GM08714 (cell line): ENCODE results near the gene PAX3.

Experiments
- H3K4me3 ChIP-seq: fragments of 200-500 bp; sonication (Bioruptor generic); 2 replicates; pipeline ENCODE4 v1.5.1; 2014; ENCODE audit warnings: mild to moderate bottlenecking, low read length, inconsistent platforms
- ZNF274 ChIP-seq: IDR thresholded peaks from 2 replicates; pipeline ENCODE4 v1.6.1; 2012; ENCODE audit warnings: mild to moderate bottlenecking, low read depth, low read length

Gene PAX3

GRCh38 chr2:222318026-222318711 is 19.4 kb upstream of the PAX3 start:
- H3K4me3 ChIP-seq: peak overlapping the region; percentile 65
- TF ChIP-seq ZNF274: no peak

- H3K4me3 ChIP-seq: no peak overlapping the region
- TF ChIP-seq ZNF274: no peak
These were observed 16.8 kb upstream of the PAX3 start for GRCh38 chr2:222315443-222316121.

- no peak for TF ChIP-seq ZNF274
- H3K4me3 ChIP-seq: no peak overlapping the region
These were observed 15.0 kb upstream of the PAX3 start for GRCh38 chr2:222313816-222314215.

GRCh38 chr2:222311978-222312738 is 13.4 kb upstream of the PAX3 start:
- no peak for TF ChIP-seq ZNF274
- H3K4me3 ChIP-seq: peak overlapping the region; percentile 11; the same call in 1 of the 2 replicates

GRCh38 chr2:222311319-222311977 is 12.7 kb upstream of the PAX3 start:
- TF ChIP-seq ZNF274: no peak

GRCh38 chr2:222310747-222311318 is 12.0 kb upstream of the PAX3 start:
- no peak overlapping the region for H3K4me3 ChIP-seq

More at GRCh38 chr2:222311319-222311977, 12.7 kb upstream of the PAX3 start:
- no peak overlapping the region; the same call in 1 of the 2 replicates for H3K4me3 ChIP-seq

GRCh38 chr2:222309766-222310165 is 11.0 kb upstream of the PAX3 start:
- no peak overlapping the region for H3K4me3 ChIP-seq
- TF ChIP-seq ZNF274: no peak

More at GRCh38 chr2:222310747-222311318, 12.0 kb upstream of the PAX3 start:
- TF ChIP-seq ZNF274: no peak

- no peak overlapping the region for H3K4me3 ChIP-seq
- TF ChIP-seq ZNF274: no peak
These were observed 10.6 kb upstream of the PAX3 start for GRCh38 chr2:222309361-222309760.

- TF ChIP-seq ZNF274: no peak
- no peak overlapping the region for H3K4me3 ChIP-seq
These were observed 9.4 kb upstream of the PAX3 start for GRCh38 chr2:222307978-222308730.

GRCh38 chr2:222307143-222307756 is 8.5 kb upstream of the PAX3 start:
- no peak overlapping the region; the same call in 1 of the 2 replicates for H3K4me3 ChIP-seq
- no peak for TF ChIP-seq ZNF274

GRCh38 chr2:222306393-222307142 is 7.8 kb upstream of the PAX3 start:
- H3K4me3 ChIP-seq: peak overlapping the region; percentile 60; the same call in 1 of the 2 replicates
- TF ChIP-seq ZNF274: no peak
